HCEC 1CT (cell line): ENCODE data around the gene ZCCHC24.

Source experiments
- DNase-seq: peaks from one replicate; pipeline ENCODE4 v3.0.0-alpha.2; 2017

ZCCHC24 gene

GRCh38 chr10:79430936-79431335, 14.5 kb downstream of the ZCCHC24 start:
- no peak for DNase-seq

GRCh38 chr10:79430325-79430905, 15.0 kb downstream of the ZCCHC24 start:
- no peak for DNase-seq

GRCh38 chr10:79429751-79430150, 15.7 kb downstream of the ZCCHC24 start:
- DNase-seq: no peak

- no peak for DNase-seq
Measured at GRCh38 chr10:79427965-79428364, 17.5 kb downstream of the ZCCHC24 start.

- no peak for DNase-seq
Measured at GRCh38 chr10:79425074-79425532, 20.3 kb downstream of the ZCCHC24 start.

- no peak for DNase-seq
Measured at GRCh38 chr10:79424221-79425073, 21.0 kb downstream of the ZCCHC24 start.

GRCh38 chr10:79422178-79422892, 23.1 kb downstream of the ZCCHC24 start:
- peak; percentile 93 for DNase-seq

- DNase-seq: no peak
Measured at GRCh38 chr10:79420974-79421688, 24.3 kb downstream of the ZCCHC24 start.

- no peak for DNase-seq
Measured at GRCh38 chr10:79418886-79419595, 26.4 kb downstream of the ZCCHC24 start.

- DNase-seq: no peak
Measured at GRCh38 chr10:79418274-79418673, 27.1 kb downstream of the ZCCHC24 start.

GRCh38 chr10:79417731-79418130, 27.7 kb downstream of the ZCCHC24 start:
- no peak for DNase-seq

GRCh38 chr10:79417266-79417665, 28.2 kb downstream of the ZCCHC24 start:
- no peak for DNase-seq

- no peak for DNase-seq
Measured at GRCh38 chr10:79416578-79417255, 28.7 kb downstream of the ZCCHC24 start.

- DNase-seq: no peak
Measured at GRCh38 chr10:79415736-79416577, 29.5 kb downstream of the ZCCHC24 start.

- DNase-seq: no peak
Measured at GRCh38 chr10:79414714-79415113, 30.7 kb downstream of the ZCCHC24 start.

GRCh38 chr10:79413196-79413595, 32.2 kb downstream of the ZCCHC24 start:
- DNase-seq: peak; percentile 68

GRCh38 chr10:79412516-79412915, 32.9 kb downstream of the ZCCHC24 start:
- no peak for DNase-seq

- no peak for DNase-seq
Measured at GRCh38 chr10:79411546-79412495, 33.6 kb downstream of the ZCCHC24 start.

GRCh38 chr10:79410315-79411094, 34.9 kb downstream of the ZCCHC24 start:
- no peak for DNase-seq
